Heart left ventricle (tissue), 13 donors: ENCODE data around the gene PREPL.
"Not testable (repeated sequence)": the region's sequence is repeated elsewhere in the genome, so short reads cannot be mapped to it uniquely, and the experiment has no call there.

Source experiments
- CTCF ChIP-seq, 12 donors: fragments of 200-600 bp; sonication (generic) in 4 of 12; IDR thresholded peaks; one replicate each; pipeline versions ENCODE4 v1.5.0 to v1.8.0; 2018 to 2022; ENCODE audit warnings: antibody characterized with exemption in 12 of 12, mild to moderate bottlenecking in 5 of 12
- POLR2A ChIP-seq, 2 donors: fragments of 450-650 bp; IDR thresholded peaks; one replicate each; pipeline ENCODE4 v1.6.1; 2017; ENCODE audit warnings: antibody characterized with exemption in 2 of 2, mild to moderate bottlenecking in 2 of 2, moderate library complexity in 2 of 2
- donor health status: ischemic (EF 13 %, LVEDD 7.1; RV severe dilation, severe dysfunction).
- donor health status: DM: no; HTN: yes; CAD: no.
- donor health status: DM: no; HTN: no; CAD: no.
- donor health status: ischemic (EF 25% LVEDD 6.9; RV normal size, moderate dysfunction).
- donor health status: ischemic (EF 25% LVEDD 5.7; RV mildly dilated, moderate dysfunction).
- donor health status: ischemic (EF 35%, LVEDD 5.7; RV mildly dilated, moderate dysfunction).
- donor health status: nonischemic (EF 11% LVEDD 7.7; RV severe dilation, severe dysfunction).
- donor health status: DM: yes; HTN: yes; CAD: no.
- donor health status: PGD.
- donor health status: ischemic (EF 29% LVEDD 5.4; RV normal size, mild dysfunction).
- donor health status: nonischemic (EF 23%, LVEDD 6.1; RV moderate dilation, normal function).

DNA sequence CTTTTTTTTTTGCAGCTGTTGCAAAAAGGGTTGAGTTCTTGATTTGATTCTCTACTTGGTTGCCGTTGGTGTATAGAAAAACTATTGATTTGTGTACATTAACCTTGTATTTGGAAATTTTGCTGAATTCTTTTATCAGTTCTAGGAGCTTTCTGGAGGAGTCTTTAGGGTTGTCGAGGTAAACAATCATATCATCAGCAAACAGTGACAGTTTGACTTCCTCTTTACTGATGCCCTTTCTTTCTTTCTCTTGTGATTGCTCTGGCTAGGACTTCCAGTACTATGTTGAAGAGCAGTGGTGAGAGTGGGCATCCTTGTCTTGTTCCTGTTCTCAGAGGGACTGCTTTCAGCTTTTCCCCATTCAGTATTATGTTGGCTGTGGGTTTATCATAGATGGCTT is 23.9 kb upstream of the PREPL start:
- TF ChIP-seq POLR2A, CTCF (IDR thresholded peaks at IDR 0.05): not testable (repeated sequence)
